ENCODE data around the gene AHCYL2. TPM values are rescaled to one million over a fixed set of nuclear protein-coding genes. Genes with fewer than 3 reads are reported as not detected.

AHCYL2 gene
- total and polyA plus RNA-seq, 2 donors (not counting 3 experiments of a cell fraction or from before 2014, with no cell fraction given): 10.8 to 13.5 TPM

GRCh38 chr7:129367349-129367699, 142.5 kb downstream of the AHCYL2 start:
- Histone ChIP-seq H3K36me3 (ENCODE audit: control insufficient read depth in 2 of 2, extremely low read depth in 1 of 2, insufficient read depth in 2 of 2, low read length in 2 of 2) (no peaks in the 10 kb centered on the region), H3K9me1 (replicated peaks; ENCODE audit: control insufficient read depth, extremely low read depth, insufficient read depth, low read length) (no peaks in the 10 kb centered on the region), H3K27me3 (ENCODE audit: control insufficient read depth in 2 of 2, insufficient read depth in 2 of 2, low read length in 2 of 2) (no peaks in the 10 kb centered on the region), H3K9me3 (replicated peaks; ENCODE audit: control insufficient read depth, insufficient read depth, low read length) (no peaks in the 10 kb centered on the region), H3K4me1 (ENCODE audit: control insufficient read depth, extremely low read depth, insufficient read depth, low read length) (peaks cover 4% of the 10 kb centered on the region), H3K27ac (ENCODE audit: insufficient read depth, low read depth, low read length) (no peak overlapping the region), H4K20me1 (replicated peaks; ENCODE audit: control insufficient read depth, extremely low read depth, insufficient read depth, low read length) (no peaks in the 10 kb centered on the region), H3K79me2 (ENCODE audit: control insufficient read depth, insufficient read depth, low read length) (no peaks in the 10 kb centered on the region), H3K9ac (replicated peaks; ENCODE audit: extremely low read depth, insufficient read depth, low read length) (no peak overlapping the region), H3K4me2 (ENCODE audit: insufficient read depth, low read length) (no peak overlapping the region), H2AFZ (ENCODE audit: low read depth, low read length) (no peak overlapping the region), H3K4me3 (replicated peaks in 1 of 3; ENCODE audit: insufficient read depth in 1 of 3, low read depth in 1 of 3, low read length in 3 of 3) (no peak overlapping the region)
- intact Hi-C loops (cut with micrococcal nuclease) (loop anchor here (1.0 to 5.0 kb wide), 6 partner anchors 105 to 643 kb away; no protein-coding TSS in a partner anchor), dilution Hi-C loops (cut with MboI; ENCODE audit: extremely low pct_ligation_motif_present, low sequenced_read_pairs) (no loop called here)
- DNase-seq (ENCODE audit: low read depth, low spot score): no peak
- POLR2A ChIA-PET: no interaction called here
- peak; percentile 79 for FAIRE-seq
- BruUV-seq (replicated peaks): no TSS peak
- TF ChIP-seq MAX (IDR thresholded peaks at IDR 0.05; ENCODE audit: insufficient read depth, insufficient read length) (no peak), MYC (IDR thresholded peaks at IDR 0.05; ENCODE audit: low read depth, low read length) (no peak), POLR2A (IDR thresholded peaks at IDR 0.05; ENCODE audit: low read depth, low read length) (no peak), POLR2AphosphoS5 (IDR thresholded peaks at IDR 0.05; ENCODE audit: insufficient read depth, low read depth, low read length) (no peak), EZH2 (IDR thresholded peaks at IDR 0.05; ENCODE audit: borderline replicate concordance, low read depth, low read length, severe bottlenecking) (no peak), JUN (IDR thresholded peaks at IDR 0.05; ENCODE audit: borderline replicate concordance, insufficient read depth, insufficient read length, low read depth) (no peak), GATA2 (IDR thresholded peaks at IDR 0.05; ENCODE audit: insufficient read depth, insufficient read length, low read depth, low read length) (no peak), FOS (IDR thresholded peaks at IDR 0.05; ENCODE audit: borderline replicate concordance, insufficient read depth, low read length) (no peak)
- TF ChIP-seq, protein P1, sequence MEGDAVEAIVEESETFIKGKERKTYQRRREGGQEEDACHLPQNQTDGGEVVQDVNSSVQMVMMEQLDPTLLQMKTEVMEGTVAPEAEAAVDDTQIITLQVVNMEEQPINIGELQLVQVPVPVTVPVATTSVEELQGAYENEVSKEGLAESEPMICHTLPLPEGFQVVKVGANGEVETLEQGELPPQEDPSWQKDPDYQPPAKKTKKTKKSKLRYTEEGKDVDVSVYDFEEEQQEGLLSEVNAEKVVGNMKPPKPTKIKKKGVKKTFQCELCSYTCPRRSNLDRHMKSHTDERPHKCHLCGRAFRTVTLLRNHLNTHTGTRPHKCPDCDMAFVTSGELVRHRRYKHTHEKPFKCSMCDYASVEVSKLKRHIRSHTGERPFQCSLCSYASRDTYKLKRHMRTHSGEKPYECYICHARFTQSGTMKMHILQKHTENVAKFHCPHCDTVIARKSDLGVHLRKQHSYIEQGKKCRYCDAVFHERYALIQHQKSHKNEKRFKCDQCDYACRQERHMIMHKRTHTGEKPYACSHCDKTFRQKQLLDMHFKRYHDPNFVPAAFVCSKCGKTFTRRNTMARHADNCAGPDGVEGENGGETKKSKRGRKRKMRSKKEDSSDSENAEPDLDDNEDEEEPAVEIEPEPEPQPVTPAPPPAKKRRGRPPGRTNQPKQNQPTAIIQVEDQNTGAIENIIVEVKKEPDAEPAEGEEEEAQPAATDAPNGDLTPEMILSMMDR (IDR thresholded peaks at IDR 0.05; ENCODE audit: extremely low read depth in 1 of 2, insufficient read depth in 1 of 2, low read depth in 1 of 2, low read length in 2 of 2): no peak
- CTCF ChIA-PET: interaction anchor here (0.6 to 7.6 kb wide), 50 partner anchors 8 to 694 kb away, joined by 3 to 321 read pairs (median 6); partner anchors contain the start of genes AHCYL2 and STRIP2
